DMS153 treated with DMSO at 0.1 percent for 48 hours (cell line): Measurements from ENCODE around the gene XRCC5.

Experiments
- DNase-seq: peaks from one replicate; lab custom pipeline; 2025; ENCODE audit not compliant: unreplicated experiment; lab: John Stamatoyannopoulos, UW

The XRCC5 gene

DNA sequence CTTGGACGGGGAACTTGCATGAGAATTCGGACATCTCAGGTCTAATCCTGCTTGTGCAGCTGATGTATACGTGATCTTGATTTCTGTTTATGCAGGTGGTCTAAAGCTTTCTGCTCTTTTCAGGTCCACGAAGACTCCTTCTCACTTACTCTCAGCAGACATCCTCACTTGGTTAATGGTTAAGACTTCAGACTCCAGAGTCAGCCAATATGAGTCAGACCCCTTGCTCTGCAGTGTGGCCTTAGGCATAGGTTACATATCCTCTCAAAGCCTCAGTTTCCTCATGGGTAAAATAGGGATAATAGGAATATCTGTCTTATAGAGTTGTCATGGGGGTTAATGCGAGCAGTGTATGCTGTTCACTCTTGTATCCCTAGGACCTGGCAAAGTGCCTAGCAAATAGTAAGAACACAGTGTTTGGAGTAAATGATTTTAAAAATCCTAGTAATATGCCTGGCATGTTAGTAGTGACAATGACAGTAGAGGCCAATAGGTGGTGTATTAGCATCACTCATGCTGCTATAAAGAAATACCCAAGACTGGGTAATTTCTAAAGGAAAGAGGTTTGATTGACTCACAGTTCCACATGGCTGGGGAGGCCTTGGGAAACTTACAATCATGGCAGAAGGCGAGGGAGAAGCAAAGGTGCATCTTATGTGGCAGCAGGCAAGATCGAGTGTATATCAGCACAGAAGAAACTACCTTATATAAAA is 42.3 kb downstream of the XRCC5 start:
- DNase-seq = no peak

DNA sequence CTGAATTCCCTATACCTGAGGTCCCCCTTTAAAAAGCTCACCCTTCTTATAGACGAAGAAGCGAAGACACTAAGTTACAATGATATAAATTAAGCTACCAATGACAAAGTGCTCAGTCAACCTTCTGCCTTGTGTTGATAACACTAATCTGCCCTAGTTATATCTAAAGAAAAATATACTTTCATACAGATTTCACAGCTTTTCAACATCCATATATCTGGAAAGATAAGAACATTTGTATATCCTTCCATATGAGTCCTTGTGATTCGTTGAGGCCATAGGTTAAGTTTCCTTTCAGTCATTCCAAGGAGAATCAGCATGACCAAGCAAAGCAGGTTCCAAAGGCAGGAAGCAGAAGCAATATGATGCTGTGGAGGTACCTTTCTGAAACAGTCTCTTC is 46.8 kb downstream of the XRCC5 start:
- no peak for DNase-seq

- no peak for DNase-seq
Measured at GRCh38 chr2:216156822-216157221, 47.7 kb downstream of the XRCC5 start.

DNA sequence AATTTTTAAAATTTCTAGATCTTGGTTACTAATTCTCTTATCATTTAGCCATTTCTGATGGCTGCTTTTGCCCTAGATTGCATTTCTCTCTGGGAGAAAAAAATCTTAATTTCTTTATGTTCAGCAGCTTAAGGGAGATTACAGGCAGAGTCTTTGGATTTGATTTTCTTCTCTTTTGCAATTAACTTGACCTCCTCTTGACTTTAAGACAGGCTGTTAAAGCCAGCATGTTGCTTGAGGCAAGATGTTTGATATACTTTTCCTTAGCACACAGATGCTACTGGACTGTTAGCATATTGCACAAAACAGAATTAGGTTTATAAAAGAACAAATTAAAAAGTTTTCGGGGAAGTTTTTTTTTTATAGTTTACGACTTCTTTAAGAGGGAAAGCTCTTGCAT is 50.0 kb downstream of the XRCC5 start:
- no peak for DNase-seq

- no peak for DNase-seq
Measured at GRCh38 chr2:216159646-216160045, 50.5 kb downstream of the XRCC5 start.

DNA sequence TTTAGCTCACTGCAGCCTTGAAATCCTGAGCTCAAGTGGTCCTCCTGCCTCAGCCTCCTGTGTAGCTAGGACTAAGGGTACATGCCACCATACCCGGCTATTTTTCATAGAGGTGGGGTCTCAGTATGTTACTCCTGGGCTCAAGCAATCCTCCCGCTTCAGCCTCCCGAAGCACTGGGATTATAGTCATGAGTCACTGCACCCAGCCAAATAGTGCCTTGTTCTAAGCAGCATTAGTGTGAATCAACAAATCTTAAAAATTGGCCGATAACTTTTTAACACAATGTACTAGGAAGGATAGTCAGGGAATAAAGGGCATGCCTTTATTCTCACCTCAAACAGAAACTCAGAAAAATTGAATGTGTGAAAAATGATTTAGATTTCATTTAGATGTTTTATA is 51.6 kb downstream of the XRCC5 start:
- no peak for DNase-seq

DNA sequence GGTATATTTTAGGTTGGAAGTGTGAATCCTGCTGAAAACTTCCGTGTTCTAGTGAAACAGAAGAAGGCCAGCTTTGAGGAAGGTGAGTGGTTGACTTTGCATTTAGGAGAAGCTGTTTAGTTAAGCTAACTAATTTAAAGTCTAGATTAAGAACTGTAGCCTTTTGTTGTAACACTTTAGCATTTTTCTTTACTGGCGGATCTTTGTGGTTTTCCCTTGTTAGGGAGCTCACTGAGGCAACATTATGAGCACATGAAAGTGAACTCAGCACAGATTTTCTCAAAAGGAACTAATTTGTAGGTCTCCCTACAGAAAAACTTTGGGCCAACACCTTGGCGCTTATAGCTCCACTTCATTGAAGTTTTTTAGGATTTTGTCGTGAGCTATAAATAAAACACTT is 52.8 kb downstream of the XRCC5 start:
- DNase-seq = no peak

DNA sequence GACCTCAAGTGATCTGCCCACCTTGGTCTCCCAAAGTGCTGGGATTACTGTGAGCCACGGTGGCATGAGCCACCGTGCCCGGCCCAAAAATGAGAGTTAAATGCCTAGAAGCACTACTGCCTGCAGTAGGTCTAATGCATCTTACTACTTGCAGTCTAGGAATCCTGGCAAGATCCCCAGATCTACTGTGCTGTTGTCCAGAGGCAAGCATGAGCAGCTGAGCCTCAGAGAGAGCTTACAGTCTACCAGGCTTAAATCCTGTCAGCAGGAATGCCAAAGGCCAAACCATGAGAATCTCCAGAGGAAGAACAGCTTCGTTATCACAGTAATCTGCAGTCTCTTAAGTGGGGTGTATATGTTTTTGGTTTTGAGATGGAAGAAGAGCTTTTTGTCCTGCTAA is 54.4 kb downstream of the XRCC5 start:
- DNase-seq = no peak

- DNase-seq = no peak
Measured at GRCh38 chr2:216164087-216164486, 54.9 kb downstream of the XRCC5 start.

GRCh38 chr2:216164576-216164975 is 55.4 kb downstream of the XRCC5 start:
- no peak for DNase-seq

GRCh38 chr2:216165711-216166110 is 56.6 kb downstream of the XRCC5 start:
- no peak for DNase-seq

DNA sequence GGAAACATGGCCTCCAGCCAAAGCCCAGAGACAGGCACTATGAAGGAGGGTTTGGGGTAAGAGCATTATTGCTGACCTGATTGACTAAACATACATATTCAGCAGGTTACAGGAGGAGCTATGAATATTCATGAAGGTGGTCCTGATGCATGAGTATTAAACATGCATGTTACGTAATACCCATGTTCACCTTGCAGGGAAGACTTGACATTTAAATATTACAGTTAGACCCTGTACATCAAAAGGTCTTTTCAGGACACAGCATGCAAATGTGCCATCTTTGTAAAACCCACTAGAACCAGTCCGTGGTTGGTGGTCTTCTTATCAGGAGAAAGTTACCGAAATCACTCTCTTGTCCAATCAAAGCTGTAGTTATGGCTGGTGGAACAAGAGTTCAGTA is 59.9 kb downstream of the XRCC5 start:
- DNase-seq = no peak

DNA sequence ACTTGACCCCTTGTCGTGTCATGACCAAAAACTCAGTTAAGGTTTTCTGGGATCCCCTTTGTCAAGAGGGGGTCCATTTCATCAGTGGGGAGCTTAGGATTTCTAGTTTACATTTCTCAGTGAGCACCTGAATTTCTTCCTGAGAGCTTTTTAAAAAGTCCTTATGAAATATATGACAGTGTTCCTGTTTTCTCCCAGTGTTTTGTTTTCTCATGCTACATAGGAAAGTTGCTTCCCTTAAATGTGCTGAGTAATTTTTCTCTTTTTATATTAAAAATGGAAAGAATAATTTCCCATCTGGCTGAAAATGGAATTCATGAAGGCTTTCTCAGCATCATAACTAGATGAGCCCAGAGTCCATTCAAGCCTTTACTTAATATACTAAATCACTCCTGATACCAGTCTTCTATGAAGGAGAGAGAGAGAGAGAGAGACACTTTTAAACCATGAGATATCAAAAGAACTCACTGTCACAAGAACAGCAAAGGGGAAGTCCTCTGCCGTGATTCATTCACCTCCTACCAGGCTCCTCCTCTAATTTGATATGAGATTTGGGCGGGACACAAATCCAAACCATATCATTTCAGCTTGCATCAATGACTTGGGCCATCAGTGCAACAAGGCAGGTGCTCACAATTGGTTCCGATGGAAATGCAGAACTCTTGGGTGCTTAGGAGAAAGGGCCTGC is 61.1 kb downstream of the XRCC5 start:
- no peak for DNase-seq

DNA sequence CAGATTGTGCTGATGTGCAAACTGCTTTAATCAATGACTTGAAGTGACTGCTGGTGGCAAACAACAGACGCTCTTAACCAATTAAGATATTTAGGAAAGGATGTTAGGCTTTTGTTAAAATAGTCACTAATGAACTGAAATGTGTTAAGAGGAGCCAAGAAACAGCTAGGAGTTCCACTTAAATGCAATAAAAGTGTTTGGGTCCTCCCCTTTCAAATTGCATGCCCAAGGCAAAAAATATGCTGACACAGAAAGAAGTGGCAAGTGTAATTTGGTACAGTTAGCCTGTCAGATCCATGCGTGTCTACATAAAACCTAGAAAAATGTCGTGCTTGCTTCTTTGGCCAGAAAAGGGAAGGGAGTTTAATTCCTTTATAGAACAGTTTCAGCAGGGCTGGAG is 61.9 kb downstream of the XRCC5 start:
- no peak for DNase-seq

DNA sequence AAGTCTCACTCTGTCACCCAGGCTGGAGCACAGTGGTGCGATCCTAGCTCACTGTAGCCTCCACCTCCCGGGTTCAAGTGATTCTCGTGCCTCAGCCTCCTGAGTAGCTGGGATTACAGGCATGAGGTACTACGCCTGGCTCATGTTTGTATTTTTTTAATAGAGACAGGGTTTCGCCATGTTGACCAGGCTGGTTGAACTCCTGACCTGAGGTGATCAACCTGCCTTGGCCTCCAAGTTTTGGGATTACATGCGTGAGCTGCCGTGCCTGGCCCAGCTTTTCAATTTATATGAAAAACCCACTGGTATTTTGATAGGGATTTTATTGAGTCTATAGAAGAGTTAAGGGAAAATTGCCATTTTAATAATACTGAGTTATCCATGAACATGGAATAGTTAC is 63.3 kb downstream of the XRCC5 start:
- no peak for DNase-seq

- DNase-seq = no peak
Measured at GRCh38 chr2:216179015-216179414, 69.9 kb downstream of the XRCC5 start.

GRCh38 chr2:216181351-216181750 is 72.2 kb downstream of the XRCC5 start:
- DNase-seq = no peak

GRCh38 chr2:216181953-216182461 is 72.9 kb downstream of the XRCC5 start:
- DNase-seq = no peak

DNA sequence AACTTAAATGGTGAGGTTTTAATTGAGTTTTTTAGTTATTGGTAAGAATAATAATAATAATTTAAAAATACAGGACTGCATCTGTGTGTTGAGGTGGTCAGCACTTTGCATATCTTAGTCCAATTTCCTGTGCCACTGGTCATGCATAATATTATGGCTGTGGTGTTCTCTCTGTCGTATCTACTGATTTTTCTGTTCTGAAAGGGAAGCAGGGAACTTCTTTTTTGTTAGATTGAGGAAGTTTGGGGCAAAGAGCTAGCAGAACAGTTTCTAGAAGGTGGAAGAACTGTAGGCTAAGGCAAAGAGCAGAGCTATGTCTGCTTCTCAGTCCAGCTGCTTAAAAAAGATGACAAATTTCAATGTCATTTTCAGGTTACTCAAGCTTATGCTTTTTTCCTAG is 74.3 kb downstream of the XRCC5 start:
- no peak for DNase-seq

- DNase-seq = no peak
Measured at GRCh38 chr2:216188559-216188850, 79.4 kb downstream of the XRCC5 start.

GRCh38 chr2:216188956-216189355 is 79.8 kb downstream of the XRCC5 start:
- no peak for DNase-seq

GRCh38 chr2:216189410-216189809 is 80.3 kb downstream of the XRCC5 start:
- no peak for DNase-seq

DNA sequence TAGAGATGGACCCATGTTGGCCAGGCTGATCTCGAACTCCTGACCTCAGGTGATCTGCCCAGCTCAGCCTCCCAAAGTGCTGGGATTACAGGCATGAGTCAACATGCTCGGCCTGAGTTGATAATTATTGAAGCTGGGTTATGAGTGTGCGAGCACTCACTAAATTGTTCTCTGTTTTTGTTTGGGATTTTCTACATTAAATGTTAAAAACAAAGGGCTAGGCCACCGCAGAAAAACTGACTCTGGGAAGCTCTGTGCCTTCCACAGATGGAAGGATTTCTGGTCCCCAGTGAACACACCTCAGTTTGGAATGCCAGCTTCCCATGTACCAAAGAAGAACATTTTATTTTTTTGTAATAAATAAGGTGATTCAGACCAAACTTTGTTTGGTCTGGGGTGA is 83.0 kb downstream of the XRCC5 start:
- DNase-seq = no peak
